Mesenchymal stem cell (in vitro differentiated cells and primary cell): ENCODE data around the gene ST6GAL2.
A peak's percentile ranks its signal among the peaks of the same experiment; 100 is the strongest.

Source experiments
- DNase-seq: peaks from one replicate; pipeline ENCODE4 v3.0.0-alpha.2; 2013
- H2AFZ ChIP-seq: one replicate; pipeline ENCODE4 v1.6.1; 2013; ENCODE audit warnings: low read depth, mild to moderate bottlenecking, control low read depth, inconsistent platforms, low read length, moderate library complexity
- H2AK5ac ChIP-seq: 2 replicates; pipeline ENCODE4 v1.6.1; 2013; ENCODE audit warnings: low read length, moderate library complexity, mild to moderate bottlenecking, inconsistent platforms; ENCODE audit not compliant: severe bottlenecking
- H2BK120ac ChIP-seq: one replicate; pipeline ENCODE4 v1.6.1; 2013; ENCODE audit warnings: low read depth, mild to moderate bottlenecking, inconsistent platforms, low read length, moderate library complexity
- H2BK12ac ChIP-seq, 2 experiments: one replicate each; pipeline ENCODE4 v1.6.1; 2013; ENCODE audit warnings: inconsistent platforms in 2 of 2, low read length in 2 of 2, mild to moderate bottlenecking in 2 of 2, moderate library complexity in 2 of 2, control low read depth in 1 of 2
- H2BK15ac ChIP-seq: one replicate; pipeline ENCODE4 v1.6.1; 2013; ENCODE audit warnings: mild to moderate bottlenecking, low read depth, inconsistent platforms; ENCODE audit not compliant: poor library complexity, severe bottlenecking
- H2BK5ac ChIP-seq: 2 replicates; pipeline ENCODE4 v1.6.1; 2013; ENCODE audit warnings: low read depth, mild to moderate bottlenecking, low read length, control low read depth, inconsistent platforms; ENCODE audit not compliant: poor library complexity, severe bottlenecking
- H3K14ac ChIP-seq, 2 experiments: one replicate each; pipeline ENCODE4 v1.6.1; 2013; ENCODE audit warnings: inconsistent platforms in 2 of 2, low read length in 2 of 2, control low read depth in 1 of 2, mild to moderate bottlenecking in 1 of 2, moderate library complexity in 1 of 2
- H3K18ac ChIP-seq, 2 experiments: one replicate each; pipeline ENCODE4 v1.6.1; 2013; ENCODE audit warnings: inconsistent platforms in 2 of 2, low read length in 2 of 2, control low read depth in 1 of 2, low read depth in 1 of 2, mild to moderate bottlenecking in 1 of 2
- H3K23ac ChIP-seq, 2 experiments: one replicate each; pipeline ENCODE4 v1.6.1; 2013; ENCODE audit warnings: inconsistent platforms in 2 of 2, low read length in 2 of 2, mild to moderate bottlenecking in 2 of 2, moderate library complexity in 2 of 2, control low read depth in 1 of 2
- H3K27ac ChIP-seq: 2 replicates; pipeline ENCODE4 v1.5.1; 2013; ENCODE audit warnings: mild to moderate bottlenecking, moderate library complexity, low read length, control low read depth, inconsistent platforms; ENCODE audit not compliant: poor library complexity, severe bottlenecking
- H3K27me3 ChIP-seq, 2 experiments: 2 replicates each; pipeline versions ENCODE4 v1.6.1 to v1.7.0; 2013; ENCODE audit warnings: low read length in 2 of 2, mild to moderate bottlenecking in 2 of 2, moderate library complexity in 2 of 2, control low read depth in 1 of 2, inconsistent platforms in 1 of 2; ENCODE audit not compliant: control insufficient read depth in 1 of 2, insufficient read depth in 1 of 2
- H3K36me3 ChIP-seq, 2 experiments: 2 replicates each; pipeline versions ENCODE4 v1.6.1 to v1.7.0; 2013; ENCODE audit warnings: low read length in 2 of 2, control low read depth in 1 of 2, inconsistent platforms in 1 of 2, low read depth in 1 of 2, mild to moderate bottlenecking in 1 of 2; ENCODE audit not compliant: insufficient read depth in 2 of 2, control insufficient read depth in 1 of 2
- H3K4ac ChIP-seq, 2 experiments: one replicate each; pipeline ENCODE4 v1.6.1; 2013; ENCODE audit warnings: inconsistent platforms in 2 of 2, low read length in 2 of 2, mild to moderate bottlenecking in 2 of 2, moderate library complexity in 2 of 2, control low read depth in 1 of 2, low read depth in 1 of 2
- H3K4me1 ChIP-seq: 2 replicates; pipeline ENCODE4 v1.6.1; 2013; ENCODE audit warnings: low read depth, low read length, control low read depth; ENCODE audit not compliant: control insufficient read depth, insufficient read depth
- H3K4me2 ChIP-seq: 2 replicates; pipeline ENCODE4 v1.6.1; 2013; ENCODE audit warnings: low read length, mild to moderate bottlenecking, inconsistent platforms; ENCODE audit not compliant: poor library complexity, severe bottlenecking
- H3K4me3 ChIP-seq, 2 experiments: 2 replicates each; pipeline versions ENCODE4 v1.5.1 to v1.7.0; 2013; ENCODE audit warnings: low read length in 2 of 2, mild to moderate bottlenecking in 2 of 2, control low read depth in 1 of 2, low read depth in 1 of 2; ENCODE audit not compliant: insufficient read depth in 1 of 2
- H3K79me1 ChIP-seq: replicated peaks from 2 replicates; pipeline ENCODE4 v1.6.1; 2013; ENCODE audit warnings: mild to moderate bottlenecking, control low read depth, low read length, inconsistent platforms; ENCODE audit not compliant: poor library complexity, severe bottlenecking
- H3K9ac ChIP-seq: 2 replicates; pipeline ENCODE4 v1.7.0; 2013; ENCODE audit warnings: mild to moderate bottlenecking, low read length, moderate library complexity
- H3K9me3 ChIP-seq: 2 replicates; pipeline ENCODE4 v1.7.0; 2013; ENCODE audit warnings: mild to moderate bottlenecking, low read length; ENCODE audit not compliant: control insufficient read depth
- H4K8ac ChIP-seq: one replicate; pipeline ENCODE4 v1.6.1; 2013; ENCODE audit warnings: inconsistent platforms, mild to moderate bottlenecking, low read length, moderate library complexity
- H4K91ac ChIP-seq: one replicate; pipeline ENCODE4 v1.6.1; 2013; ENCODE audit warnings: mild to moderate bottlenecking, low read length, inconsistent platforms
- WGBS: methylation state at CpG from one replicate; pipeline ENCODE4 v1.1.7; 2013; ENCODE audit warnings: mixed read lengths; 5-methylcytosine and 5-hydroxymethylcytosine counted together

Gene ST6GAL2

GRCh38 chr2:106789185-106789584 is 96.8 kb downstream of the ST6GAL2 start:
- H2AFZ ChIP-seq = no peak overlapping the region
- 78% methylated on average over 6 of the region's 6 CpGs for WGBS
- H2BK12ac ChIP-seq = no peak overlapping the region
- no peaks in the 10 kb centered on the region for H3K79me1 ChIP-seq
- H3K4me2 ChIP-seq = no peak overlapping the region
- H3K27me3 ChIP-seq = no peaks in the 10 kb centered on the region
- no peak overlapping the region for H3K23ac ChIP-seq
- H3K4me3 ChIP-seq = no peak overlapping the region
- no peak overlapping the region for H3K4ac ChIP-seq
- no peak overlapping the region for H4K91ac ChIP-seq
- H3K9me3 ChIP-seq = peaks cover 14% of the 10 kb centered on the region
- H3K4me1 ChIP-seq = no peaks in the 10 kb centered on the region
- H2BK120ac ChIP-seq = no peak overlapping the region
- no peaks in the 10 kb centered on the region for H3K36me3 ChIP-seq
- no peak overlapping the region for H3K18ac ChIP-seq
- H3K14ac ChIP-seq = no peak overlapping the region
- H2BK15ac ChIP-seq = no peak overlapping the region
- no peak for DNase-seq
- H3K27ac ChIP-seq = no peak overlapping the region
- H3K9ac ChIP-seq = no peak overlapping the region
- H4K8ac ChIP-seq = no peak overlapping the region
- no peak overlapping the region for H2BK5ac ChIP-seq
- no peak overlapping the region for H2AK5ac ChIP-seq

GRCh38 chr2:106782681-106783080 is 103.3 kb downstream of the ST6GAL2 start:
- Histone ChIP-seq H3K4ac (no peak overlapping the region), H2BK120ac (no peak overlapping the region), H3K4me1 (no peaks in the 10 kb centered on the region), H3K79me1 (no peaks in the 10 kb centered on the region), H4K91ac (no peak overlapping the region), H3K4me2 (no peak overlapping the region), H2AK5ac (no peak overlapping the region), H3K36me3 (no peaks in the 10 kb centered on the region), H3K27me3 (peaks cover 0 to 9% of the 10 kb centered on the region in 2 experiments), H3K9ac (no peak overlapping the region), H2BK12ac (no peak overlapping the region), H3K27ac (no peak overlapping the region), H3K14ac (no peak overlapping the region), H3K9me3 (no peaks in the 10 kb centered on the region), H2BK15ac (no peak overlapping the region), H2AFZ (no peak overlapping the region), H3K18ac (no peak overlapping the region), H3K4me3 (no peak overlapping the region), H4K8ac (no peak overlapping the region), H2BK5ac (no peak overlapping the region), H3K23ac (no peak overlapping the region)
- 83% methylated on average over 2 of the region's 3 CpGs for WGBS
- DNase-seq = no peak

- Histone ChIP-seq H4K91ac (no peak overlapping the region), H3K79me1 (no peaks in the 10 kb centered on the region), H3K4me3 (no peak overlapping the region), H3K9me3 (no peaks in the 10 kb centered on the region), H3K4ac (no peak overlapping the region), H3K9ac (no peak overlapping the region), H2BK12ac (no peak overlapping the region), H3K14ac (no peak overlapping the region), H2AFZ (no peak overlapping the region), H3K4me1 (no peaks in the 10 kb centered on the region), H3K18ac (no peak overlapping the region), H3K27ac (no peak overlapping the region), H2BK120ac (no peak overlapping the region), H3K36me3 (no peaks in the 10 kb centered on the region), H2BK5ac (no peak overlapping the region), H2BK15ac (no peak overlapping the region), H2AK5ac (no peak overlapping the region), H3K23ac (no peak overlapping the region), H4K8ac (no peak overlapping the region), H3K27me3 (peaks cover 0 to 9% of the 10 kb centered on the region in 2 experiments), H3K4me2 (no peak overlapping the region)
- no peak for DNase-seq
- 44% methylated on average over 3 of the region's 3 CpGs for WGBS
Measured at GRCh38 chr2:106781196-106781595, 104.8 kb downstream of the ST6GAL2 start.

GRCh38 chr2:106771811-106772210 is 114.2 kb downstream of the ST6GAL2 start:
- no peak overlapping the region for H2BK15ac ChIP-seq
- DNase-seq = no peak
- H3K27ac ChIP-seq = no peak overlapping the region
- no peak overlapping the region for H3K4ac ChIP-seq
- H2AFZ ChIP-seq = no peak overlapping the region
- no peak overlapping the region for H3K4me3 ChIP-seq
- H3K79me1 ChIP-seq = no peaks in the 10 kb centered on the region
- no peak overlapping the region for H2AK5ac ChIP-seq
- no peak overlapping the region for H3K23ac ChIP-seq
- no peak overlapping the region for H3K4me2 ChIP-seq
- no peaks in the 10 kb centered on the region for H3K4me1 ChIP-seq
- WGBS = 43% methylated on average over 3 of the region's 3 CpGs
- no peak overlapping the region for H3K9ac ChIP-seq
- H3K27me3 ChIP-seq = peaks cover 0 to 3% of the 10 kb centered on the region in 2 experiments
- H3K14ac ChIP-seq = no peak overlapping the region
- H2BK120ac ChIP-seq = no peak overlapping the region
- no peak overlapping the region for H2BK5ac ChIP-seq
- H2BK12ac ChIP-seq = no peak overlapping the region
- peak overlapping the region in 1 of 2 experiments; percentile 24 for H3K18ac ChIP-seq
- H4K91ac ChIP-seq = no peak overlapping the region
- H4K8ac ChIP-seq = no peak overlapping the region
- H3K9me3 ChIP-seq = no peaks in the 10 kb centered on the region
- no peaks in the 10 kb centered on the region for H3K36me3 ChIP-seq
